CD14-positive monocyte (primary cell): Measurements from ENCODE around the gene LZTS2. TPM values are rescaled to one million over a fixed set of nuclear protein-coding genes. Genes with fewer than 3 reads are reported as not detected.
"Not testable (repeated sequence)": the region's sequence is repeated elsewhere in the genome, so short reads cannot be mapped to it uniquely, and the experiment has no call there.

Experiments used
- DNase-seq, 3 donors: peaks; one replicate each; pipeline ENCODE4 v3.0.0-alpha.2; 2011 to 2022
- H2AFZ ChIP-seq: 2 replicates; pipeline ENCODE4 v1.6.0; 2012; ENCODE audit warnings: mild to moderate bottlenecking, low read depth, low read length, inconsistent platforms; ENCODE audit not compliant: insufficient read depth, poor library complexity, severe bottlenecking
- H3K27ac ChIP-seq, 2 donors: 1 replicate in 1 of 2; 2 replicates in 1 of 2; pipeline ENCODE4 v1.5.1; 2012 to 2013; ENCODE audit warnings: low read length in 2 of 2, control low read depth in 1 of 2, inconsistent platforms in 1 of 2, low read depth in 1 of 2, mild to moderate bottlenecking in 1 of 2
- H3K27me3 ChIP-seq, 2 donors: one replicate each; pipeline versions ENCODE4 v1.6.0 to v1.6.1; 2011 to 2013; ENCODE audit warnings: low read length in 2 of 2; ENCODE audit not compliant: control insufficient read depth in 2 of 2, insufficient read depth in 2 of 2
- H3K36me3 ChIP-seq, 2 donors: replicated peaks in 1 of 2; 1 replicate in 1 of 2; 2 replicates in 1 of 2; pipeline versions ENCODE4 v1.5.1 to v1.6.1; 2012 to 2013; ENCODE audit warnings: low read length in 2 of 2, control low read depth in 1 of 2, inconsistent platforms in 1 of 2, mild to moderate bottlenecking in 1 of 2; ENCODE audit not compliant: insufficient read depth in 2 of 2, control insufficient read depth in 1 of 2
- H3K4me1 ChIP-seq, 2 donors: 1 replicate in 1 of 2; 2 replicates in 1 of 2; pipeline versions ENCODE4 v1.5.1 to v1.6.1; 2012 to 2013; ENCODE audit warnings: low read length in 2 of 2, control low read depth in 1 of 2, inconsistent platforms in 1 of 2, mild to moderate bottlenecking in 1 of 2, moderate library complexity in 1 of 2; ENCODE audit not compliant: insufficient read depth in 2 of 2, control insufficient read depth in 1 of 2
- H3K4me2 ChIP-seq: replicated peaks from 2 replicates; pipeline ENCODE3; 2012; ENCODE audit warnings: low read length, moderate library complexity, mild to moderate bottlenecking; ENCODE audit not compliant: poor library complexity, severe bottlenecking; ENCODE audit errors: extremely low read depth
- H3K4me3 ChIP-seq, 3 experiments: fragments of 200-600 bp in 1 of 3; sonication (generic) in 1 of 3; replicated peaks in 1 of 3; 1 replicate in 2 of 3; 2 replicates in 1 of 3; pipeline ENCODE4 v1.5.1; 2011 to 2013; ENCODE audit warnings: low read length in 3 of 3, mild to moderate bottlenecking in 3 of 3, control low read depth in 2 of 3, low read depth in 2 of 3, inconsistent platforms in 1 of 3, moderate library complexity in 1 of 3
- H3K79me2 ChIP-seq: 2 replicates; pipeline ENCODE4 v1.6.0; 2012; ENCODE audit warnings: mild to moderate bottlenecking, control low read depth, inconsistent platforms, low read length, moderate library complexity; ENCODE audit not compliant: insufficient read depth
- H3K9ac ChIP-seq: 2 replicates; pipeline ENCODE4 v1.6.0; 2017; ENCODE audit warnings: low read length, mild to moderate bottlenecking; ENCODE audit not compliant: insufficient read depth, poor library complexity, severe bottlenecking
- H3K9me3 ChIP-seq, 2 donors: replicated peaks in 1 of 2; 1 replicate in 1 of 2; 2 replicates in 1 of 2; pipeline versions ENCODE4 v1.5.1 to v1.6.1; 2012 to 2013; ENCODE audit warnings: low read length in 2 of 2, control low read depth in 1 of 2; ENCODE audit not compliant: control insufficient read depth in 1 of 2, insufficient read depth in 1 of 2
- H4K20me1 ChIP-seq: 2 replicates; pipeline ENCODE4 v1.6.0; 2012; ENCODE audit warnings: mild to moderate bottlenecking, low read length, control low read depth, moderate library complexity; ENCODE audit not compliant: insufficient read depth
- H3K27ac Mint-ChIP-seq, 7 donors: one replicate each; pipeline ENCODE4 v1.8.0; 2020; ENCODE audit warnings: mild to moderate bottlenecking in 7 of 7, mixed read lengths in 7 of 7, moderate library complexity in 6 of 7, inconsistent platforms in 2 of 7
- H3K27me3 Mint-ChIP-seq, 3 donors: one replicate each; pipeline ENCODE4 v1.8.0; 2021 to 2022; ENCODE audit warnings: low read depth in 3 of 3, mild to moderate bottlenecking in 3 of 3, mixed read lengths in 3 of 3, moderate library complexity in 3 of 3, inconsistent platforms in 1 of 3
- H3K36me3 Mint-ChIP-seq, 2 donors: one replicate each; pipeline ENCODE4 v1.8.0; 2020; ENCODE audit warnings: mixed read lengths in 2 of 2, inconsistent platforms in 1 of 2, mild to moderate bottlenecking in 1 of 2
- H3K4me1 Mint-ChIP-seq: one replicate; pipeline ENCODE4 v1.8.0; 2020; ENCODE audit warnings: mild to moderate bottlenecking, mixed read lengths
- H3K4me3 Mint-ChIP-seq, 2 donors: one replicate each; pipeline ENCODE4 v1.8.0; 2020; ENCODE audit warnings: mild to moderate bottlenecking in 2 of 2, mixed read lengths in 2 of 2, moderate library complexity in 1 of 2
- H3K9me3 Mint-ChIP-seq, 7 donors: one replicate each; pipeline ENCODE4 v1.8.0; 2020 to 2022; ENCODE audit warnings: mixed read lengths in 7 of 7, mild to moderate bottlenecking in 6 of 7, moderate library complexity in 6 of 7, inconsistent platforms in 2 of 7
- WGBS: methylation state at CpG from one replicate; pipeline ENCODE4 v1.1.5; 2013; ENCODE audit warnings: missing lambda C conversion rate; ENCODE audit not compliant: insufficient coverage; 5-methylcytosine and 5-hydroxymethylcytosine counted together
- intact Hi-C, 2 donors: fragments of 100-400 bp; cut with micrococcal nuclease; formaldehyde crosslinking; loops; one replicate each; pipeline versions ENCODE4 v1.15.0 to v1.15.1; 2023
- polyA plus RNA-seq, 3 donors: library from polyadenylated mRNA; depleted of rRNA in 1 of 3; unstranded in 2 of 3; stranded (reverse) in 1 of 3; fragments of 300-500 nt in 2 of 3; fragments of >200 nt in 1 of 3; fragmentation: Illumina TruSeq in 2 of 3; gene quantifications; 1 replicate in 2 of 3; 2 replicates in 1 of 3; pipeline ENCODE4 v1.2.3, GENCODE V29; 2012 to 2021
- TF ChIP-seq, protein P1 (sequence below): fragments of 200-600 bp; IDR thresholded peaks from one replicate; pipeline ENCODE4 v1.8.0; 2022; ENCODE audit warnings: antibody characterized with exemption, mild to moderate bottlenecking

Gene LZTS2
- polyA plus RNA-seq, 3 donors: 2.8 to 9.2 (median 3.3) TPM

DNA sequence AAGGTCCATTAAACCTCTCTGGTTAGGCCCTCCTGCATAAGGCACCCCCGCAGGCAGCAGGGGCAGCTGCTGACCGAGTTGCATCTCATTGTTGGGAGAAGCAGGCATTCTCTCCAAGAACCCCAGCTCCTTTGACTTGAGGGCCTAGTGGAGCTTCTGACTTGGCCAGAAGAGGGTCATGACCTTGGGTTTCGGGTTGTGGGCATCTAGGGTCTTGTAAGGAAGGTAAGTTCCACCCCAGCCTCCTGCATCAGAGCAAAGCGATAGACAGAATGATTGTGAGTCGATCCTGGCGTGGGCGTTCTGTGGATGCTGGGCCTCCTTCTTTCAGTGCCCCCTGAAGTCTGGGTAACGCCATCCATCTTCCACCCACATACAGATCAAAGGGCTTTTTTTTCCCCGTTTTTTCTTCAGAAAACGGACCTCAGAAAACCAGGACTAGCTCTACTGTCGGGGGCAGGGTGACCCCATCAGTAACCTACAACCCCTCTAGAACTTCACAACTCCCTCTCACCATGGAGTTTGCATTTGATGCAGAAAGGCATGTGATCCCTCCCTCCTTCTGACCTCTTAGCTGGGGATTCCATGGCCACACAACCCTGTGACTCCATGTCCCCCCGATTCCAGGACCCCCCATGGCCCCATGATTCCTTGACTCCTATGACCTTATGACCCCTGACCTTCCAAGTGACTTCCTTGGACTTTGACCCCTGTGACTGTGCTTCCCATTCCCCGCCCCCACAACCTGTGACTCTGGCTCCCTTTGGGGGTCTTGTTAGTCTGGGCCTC is 27.3 kb upstream of the LZTS2 start:
- 92% methylated on average over 13 of the region's 13 CpGs for WGBS
- H2AFZ ChIP-seq: no peak overlapping the region
- Mint-ChIP-seq H3K36me3 (peaks cover 0 to 5% of the 10 kb centered on the region in 2 donors), H3K9me3 (peaks cover 0 to 3% (median 0%) of the 10 kb centered on the region in 7 donors), H3K27ac (no peak overlapping the region), H3K27me3 (peaks cover 16 to 26% (median 22%) of the 10 kb centered on the region in 3 donors), H3K4me1 (peaks cover 13% of the 10 kb centered on the region), H3K4me3 (peak overlapping the region in 1 of 2 donors; percentile 20)
- no peaks in the 10 kb centered on the region for H3K79me2 ChIP-seq
- no peak overlapping the region for H3K27ac ChIP-seq
- H3K27me3 ChIP-seq: peaks cover 7 to 13% of the 10 kb centered on the region in 2 donors
- H3K9me3 ChIP-seq: no peaks in the 10 kb centered on the region
- TF ChIP-seq, protein P1, sequence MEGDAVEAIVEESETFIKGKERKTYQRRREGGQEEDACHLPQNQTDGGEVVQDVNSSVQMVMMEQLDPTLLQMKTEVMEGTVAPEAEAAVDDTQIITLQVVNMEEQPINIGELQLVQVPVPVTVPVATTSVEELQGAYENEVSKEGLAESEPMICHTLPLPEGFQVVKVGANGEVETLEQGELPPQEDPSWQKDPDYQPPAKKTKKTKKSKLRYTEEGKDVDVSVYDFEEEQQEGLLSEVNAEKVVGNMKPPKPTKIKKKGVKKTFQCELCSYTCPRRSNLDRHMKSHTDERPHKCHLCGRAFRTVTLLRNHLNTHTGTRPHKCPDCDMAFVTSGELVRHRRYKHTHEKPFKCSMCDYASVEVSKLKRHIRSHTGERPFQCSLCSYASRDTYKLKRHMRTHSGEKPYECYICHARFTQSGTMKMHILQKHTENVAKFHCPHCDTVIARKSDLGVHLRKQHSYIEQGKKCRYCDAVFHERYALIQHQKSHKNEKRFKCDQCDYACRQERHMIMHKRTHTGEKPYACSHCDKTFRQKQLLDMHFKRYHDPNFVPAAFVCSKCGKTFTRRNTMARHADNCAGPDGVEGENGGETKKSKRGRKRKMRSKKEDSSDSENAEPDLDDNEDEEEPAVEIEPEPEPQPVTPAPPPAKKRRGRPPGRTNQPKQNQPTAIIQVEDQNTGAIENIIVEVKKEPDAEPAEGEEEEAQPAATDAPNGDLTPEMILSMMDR: no peak
- H3K9ac ChIP-seq: no peak overlapping the region
- no peak overlapping the region for H3K4me3 ChIP-seq
- no peak for DNase-seq
- H4K20me1 ChIP-seq: no peaks in the 10 kb centered on the region
- no peaks in the 10 kb centered on the region for H3K36me3 ChIP-seq
- no peak overlapping the region for H3K4me2 ChIP-seq
- peaks cover 11 to 13% of the 10 kb centered on the region in 2 donors for H3K4me1 ChIP-seq
- intact Hi-C loops: no loop called here

DNA sequence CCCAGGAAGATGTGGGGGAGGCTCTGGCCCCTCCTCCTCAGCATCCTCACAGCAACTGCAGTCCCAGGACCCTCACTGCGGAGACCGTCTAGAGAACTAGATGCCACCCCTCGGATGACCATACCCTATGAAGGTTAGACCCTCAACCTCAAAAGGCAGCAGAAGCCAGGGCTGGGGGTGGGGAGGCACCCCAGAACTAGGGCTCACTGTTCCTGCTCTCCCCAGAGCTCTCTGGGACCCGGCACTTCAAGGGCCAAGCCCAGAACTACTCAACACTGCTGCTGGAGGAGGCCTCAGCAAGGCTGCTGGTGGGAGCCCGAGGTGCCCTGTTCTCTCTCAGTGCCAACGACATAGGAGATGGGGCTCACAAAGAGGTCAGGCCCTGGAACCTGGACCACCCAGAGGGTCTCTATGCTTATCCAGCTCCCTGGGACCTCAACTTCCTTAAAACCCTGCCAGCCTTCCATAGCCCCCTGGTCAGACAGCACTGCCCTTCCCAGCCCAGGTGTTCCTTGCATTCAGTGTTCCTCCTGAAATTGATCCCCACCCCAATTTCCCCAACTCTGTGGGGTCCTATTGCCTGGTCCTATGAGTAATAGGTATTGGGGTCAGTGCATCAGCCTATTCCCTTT is 26.6 kb upstream of the LZTS2 start:
- H3K4me3 ChIP-seq: no peak overlapping the region
- H4K20me1 ChIP-seq: no peaks in the 10 kb centered on the region
- intact Hi-C loops: no loop called here
- peaks cover 16 to 26% (median 22%) of the 10 kb centered on the region in 3 donors for H3K27me3 Mint-ChIP-seq
- peaks cover 0 to 3% of the 10 kb centered on the region in 2 donors for H3K36me3 Mint-ChIP-seq
- H3K27me3 ChIP-seq: peaks cover 7 to 13% of the 10 kb centered on the region in 2 donors
- peaks cover 11 to 13% of the 10 kb centered on the region in 2 donors for H3K4me1 ChIP-seq
- no peak for DNase-seq
- no peak overlapping the region for H3K27ac ChIP-seq
- peak overlapping the region in 1 of 7 donors; percentile 7 for H3K27ac Mint-ChIP-seq
- no peak overlapping the region for H3K4me2 ChIP-seq
- peaks cover 0 to 3% (median 0%) of the 10 kb centered on the region in 7 donors for H3K9me3 Mint-ChIP-seq
- TF ChIP-seq, protein P1: no peak
- no peaks in the 10 kb centered on the region for H3K79me2 ChIP-seq
- no peaks in the 10 kb centered on the region for H3K36me3 ChIP-seq
- no peak overlapping the region for H3K9ac ChIP-seq
- WGBS: 100% methylated on average over 4 of the region's 6 CpGs
- no peaks in the 10 kb centered on the region for H3K9me3 ChIP-seq
- no peak overlapping the region for H2AFZ ChIP-seq
- peaks cover 13% of the 10 kb centered on the region for H3K4me1 Mint-ChIP-seq
- peak overlapping the region in 1 of 2 donors; percentile 20 for H3K4me3 Mint-ChIP-seq

DNA sequence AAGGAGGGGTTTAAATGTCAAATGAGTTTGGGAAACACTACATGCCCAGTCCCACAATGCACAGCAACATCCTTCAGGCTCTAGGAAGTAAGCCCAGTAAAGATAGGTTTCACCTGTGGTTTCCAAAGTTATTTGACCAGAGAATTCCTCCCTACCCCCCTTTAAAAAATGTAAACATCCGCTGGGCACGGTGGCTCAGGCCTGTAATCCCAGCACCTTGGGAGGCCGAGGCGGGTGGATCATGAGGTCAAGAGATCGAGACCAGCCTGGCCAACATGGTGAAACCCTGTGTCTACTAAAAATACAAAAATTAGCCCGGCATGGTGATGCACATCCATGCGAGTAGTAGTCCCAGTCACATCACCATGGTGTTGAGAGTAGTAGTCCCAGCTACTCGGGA is 24.2 kb upstream of the LZTS2 start:
- H3K9me3 ChIP-seq, H3K4me3 Mint-ChIP-seq, H2AFZ ChIP-seq, H3K9me3 Mint-ChIP-seq, intact Hi-C loops, H4K20me1 ChIP-seq, H3K4me1 ChIP-seq, H3K9ac ChIP-seq, H3K4me1 Mint-ChIP-seq, H3K27ac Mint-ChIP-seq, H3K27me3 Mint-ChIP-seq, H3K4me2 ChIP-seq, H3K79me2 ChIP-seq, H3K36me3 ChIP-seq, H3K27me3 ChIP-seq, H3K4me3 ChIP-seq, DNase-seq, H3K27ac ChIP-seq: not testable (repeated sequence)
- WGBS: 93% methylated on average over 7 of the region's 8 CpGs
- peaks cover 7 to 11% of the 10 kb centered on the region in 2 donors for H3K36me3 Mint-ChIP-seq
